AG09319 (cell line): ENCODE data around the gene UBE3B.

Source experiments
- DNase-seq: peaks from one replicate; pipeline ENCODE4 v3.0.0-alpha.2; 2010; ENCODE audit warnings: low read depth; ENCODE audit errors: extremely low read depth
- TF ChIP-seq, protein P1 (sequence below): IDR thresholded peaks from 2 replicates; pipeline ENCODE4 v1.5.1; 2011; ENCODE audit warnings: low read depth, mild to moderate bottlenecking, inconsistent platforms, low read length, moderate library complexity

The UBE3B gene

DNA sequence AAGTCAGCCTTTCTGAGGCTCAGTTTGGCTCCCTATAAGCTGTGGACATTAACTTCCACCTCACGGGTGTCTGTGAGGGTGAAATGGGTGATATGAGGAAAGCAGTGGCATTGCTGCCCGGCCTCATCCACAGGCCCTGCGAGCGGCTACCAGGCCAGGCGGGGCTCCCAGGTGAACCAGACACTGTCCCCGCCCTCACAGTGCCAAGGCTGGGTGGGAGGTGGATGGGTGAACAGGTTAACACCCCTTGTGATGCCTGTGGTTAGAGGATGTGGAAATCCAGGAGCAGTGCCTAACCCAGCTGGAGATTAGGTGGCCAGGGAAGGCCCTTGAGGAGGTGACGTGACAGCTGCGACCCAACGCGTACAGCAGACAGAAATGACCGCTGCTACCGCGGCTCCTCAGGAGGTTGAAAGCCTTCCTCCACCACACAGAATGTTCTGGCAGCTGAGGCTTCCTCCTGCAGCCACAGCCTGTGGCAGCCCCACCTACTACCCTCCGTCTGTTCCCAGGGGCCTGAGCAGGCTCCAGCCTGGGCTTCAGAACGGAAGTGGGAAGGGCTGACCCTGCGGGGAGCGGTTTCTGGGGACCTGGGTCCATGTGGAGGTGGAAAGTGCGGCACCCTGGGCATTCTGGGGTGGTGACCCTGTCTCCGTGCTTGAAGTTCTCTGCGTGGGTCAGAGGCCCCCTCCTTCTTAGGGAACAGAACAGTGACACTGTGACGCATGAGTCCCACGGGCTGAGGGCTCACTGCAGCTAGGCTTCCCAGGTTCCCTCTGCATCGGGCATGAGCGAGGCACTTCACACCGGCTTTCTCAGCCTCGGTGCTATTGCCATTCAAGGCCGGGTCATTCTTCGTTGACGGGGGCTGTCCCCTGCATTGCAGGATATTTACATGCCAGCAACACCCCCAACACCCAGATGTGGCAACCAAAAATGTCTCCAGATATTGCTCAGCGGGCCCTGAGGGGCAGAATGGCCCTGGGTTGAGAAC is 86.2 kb downstream of the UBE3B start:
- DNase-seq = no peak
- TF ChIP-seq, protein P1, sequence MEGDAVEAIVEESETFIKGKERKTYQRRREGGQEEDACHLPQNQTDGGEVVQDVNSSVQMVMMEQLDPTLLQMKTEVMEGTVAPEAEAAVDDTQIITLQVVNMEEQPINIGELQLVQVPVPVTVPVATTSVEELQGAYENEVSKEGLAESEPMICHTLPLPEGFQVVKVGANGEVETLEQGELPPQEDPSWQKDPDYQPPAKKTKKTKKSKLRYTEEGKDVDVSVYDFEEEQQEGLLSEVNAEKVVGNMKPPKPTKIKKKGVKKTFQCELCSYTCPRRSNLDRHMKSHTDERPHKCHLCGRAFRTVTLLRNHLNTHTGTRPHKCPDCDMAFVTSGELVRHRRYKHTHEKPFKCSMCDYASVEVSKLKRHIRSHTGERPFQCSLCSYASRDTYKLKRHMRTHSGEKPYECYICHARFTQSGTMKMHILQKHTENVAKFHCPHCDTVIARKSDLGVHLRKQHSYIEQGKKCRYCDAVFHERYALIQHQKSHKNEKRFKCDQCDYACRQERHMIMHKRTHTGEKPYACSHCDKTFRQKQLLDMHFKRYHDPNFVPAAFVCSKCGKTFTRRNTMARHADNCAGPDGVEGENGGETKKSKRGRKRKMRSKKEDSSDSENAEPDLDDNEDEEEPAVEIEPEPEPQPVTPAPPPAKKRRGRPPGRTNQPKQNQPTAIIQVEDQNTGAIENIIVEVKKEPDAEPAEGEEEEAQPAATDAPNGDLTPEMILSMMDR = no peak

GRCh38 chr12:109566424-109566823 is 89.0 kb downstream of the UBE3B start:
- TF ChIP-seq, protein P1 = no peak
- DNase-seq = no peak

- TF ChIP-seq, protein P1 = no peak
- no peak for DNase-seq
Observed at GRCh38 chr12:109567296-109567695, 89.9 kb downstream of the UBE3B start.

DNA sequence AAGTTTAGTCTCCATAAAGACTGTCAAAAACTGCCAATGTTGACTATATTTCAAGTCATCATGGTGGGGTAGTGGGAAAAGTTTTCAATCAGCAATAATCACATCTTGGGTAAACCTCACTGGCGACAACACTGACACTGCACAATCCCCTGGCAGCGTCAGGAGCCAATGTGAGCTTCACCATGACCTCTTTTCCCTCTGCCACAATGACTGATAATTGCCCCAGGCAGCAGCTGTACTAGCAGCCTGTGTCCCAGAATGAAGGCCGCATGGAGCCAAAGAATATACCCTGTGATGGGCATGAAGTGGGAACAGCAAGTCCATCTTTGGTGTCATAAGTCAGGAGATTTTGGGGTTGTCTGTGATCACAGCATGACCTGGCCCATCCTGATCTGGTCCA is 90.5 kb downstream of the UBE3B start:
- TF ChIP-seq, protein P1 = no peak
- no peak for DNase-seq

- no peak for DNase-seq
- TF ChIP-seq, protein P1 = no peak
Observed at GRCh38 chr12:109568486-109568885, 91.1 kb downstream of the UBE3B start.

DNA sequence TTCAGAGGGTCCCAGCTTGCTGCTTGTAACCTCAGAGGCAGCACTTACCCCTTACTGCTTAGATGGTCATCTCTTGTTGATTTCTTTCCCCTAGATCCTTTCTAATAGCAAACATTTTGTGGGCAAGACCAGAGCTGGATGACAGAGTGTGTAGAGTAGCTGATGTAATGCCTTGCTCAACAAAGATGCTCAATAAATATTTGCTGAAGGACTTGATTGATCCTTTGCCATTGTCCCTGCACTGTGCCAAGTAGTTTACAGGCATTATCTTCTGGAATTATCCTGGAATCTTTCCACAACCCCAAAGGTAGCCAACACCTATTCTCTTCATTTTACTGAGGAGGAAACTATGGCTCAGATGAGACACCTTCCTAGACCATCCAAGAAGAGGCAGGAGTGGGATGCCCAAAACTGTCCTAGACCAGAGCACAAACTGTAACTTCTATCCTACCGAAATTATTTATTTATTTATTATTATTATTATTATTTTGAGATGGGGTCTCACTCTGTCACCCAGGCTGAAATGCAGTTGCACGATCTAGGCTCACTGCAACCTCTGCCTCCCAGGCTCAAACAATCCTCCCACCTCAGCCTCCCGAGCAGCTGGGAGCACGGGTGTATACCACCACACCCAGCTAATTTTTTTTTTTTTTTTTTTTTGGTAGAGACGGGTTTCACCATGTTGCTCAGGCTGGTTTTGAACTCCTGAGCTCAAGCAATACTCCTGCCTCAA is 94.5 kb downstream of the UBE3B start:
- TF ChIP-seq, protein P1 = no peak
- DNase-seq = no peak

GRCh38 chr12:109572506-109572845 is 95.0 kb downstream of the UBE3B start:
- no peak for DNase-seq
- TF ChIP-seq, protein P1 = no peak
